Tibial nerve (tissue), 4 donors: ENCODE results near the gene ANO2.

Experiments used
- CTCF ChIP-seq, 5 experiments: fragments of 200-600 bp in 3 of 5; fragments of 450-650 bp in 2 of 5; sonication (generic) in 3 of 5; IDR thresholded peaks; one replicate each; pipeline ENCODE4 v1.5.1; 2016 to 2019; ENCODE audit warnings: antibody characterized with exemption in 5 of 5, mild to moderate bottlenecking in 3 of 5, moderate library complexity in 2 of 5
- EP300 ChIP-seq, 2 donors: sonication (generic); formaldehyde crosslinking; IDR thresholded peaks; one replicate each; pipeline ENCODE4 v1.6.1; 2017; ENCODE audit warnings: antibody characterized with exemption in 2 of 2, mild to moderate bottlenecking in 1 of 2

GRCh38 chr12:5665615-5666014, 279.4 kb downstream of the ANO2 start:
- TF ChIP-seq CTCF (IDR thresholded peaks at IDR 0.05) (no peak), EP300 (IDR thresholded peaks at IDR 0.05) (no peak)
